Liver (tissue), 9 donors: ENCODE measurements around the gene C12orf54. TPM values are rescaled to one million over a fixed set of nuclear protein-coding genes. Genes with fewer than 3 reads are reported as not detected.

ENCODE experiments used
- DNase-seq: peaks from one replicate; pipeline ENCODE4 v3.0.0-alpha.2; 2017; ENCODE audit warnings: low spot score
- H3K27ac ChIP-seq, 2 donors: one replicate each; pipeline ENCODE4 v1.7.0; 2013; ENCODE audit warnings: inconsistent platforms in 2 of 2, low read length in 2 of 2, control low read depth in 1 of 2, low read depth in 1 of 2, mild to moderate bottlenecking in 1 of 2
- H3K27me3 ChIP-seq, 4 donors: one replicate each; pipeline versions ENCODE4 v1.6.1 to v1.7.0; 2013; ENCODE audit warnings: low read length in 3 of 4, inconsistent platforms in 1 of 4, mild to moderate bottlenecking in 1 of 4, moderate library complexity in 1 of 4; ENCODE audit not compliant: control insufficient read depth in 4 of 4, insufficient read depth in 4 of 4
- H3K36me3 ChIP-seq, 4 donors: one replicate each; pipeline versions ENCODE4 v1.6.1 to v1.7.0; 2013; ENCODE audit warnings: low read length in 3 of 4, mild to moderate bottlenecking in 3 of 4, low read depth in 1 of 4, moderate library complexity in 1 of 4; ENCODE audit not compliant: control insufficient read depth in 4 of 4, insufficient read depth in 3 of 4
- H3K4me1 ChIP-seq, 4 donors: one replicate each; pipeline versions ENCODE4 v1.6.1 to v1.7.0; 2013; ENCODE audit warnings: low read length in 3 of 4, mild to moderate bottlenecking in 3 of 4, moderate library complexity in 1 of 4; ENCODE audit not compliant: control insufficient read depth in 4 of 4, insufficient read depth in 4 of 4
- H3K4me3 ChIP-seq, 3 donors: one replicate each; pipeline versions ENCODE4 v1.6.1 to v1.7.0; 2013; ENCODE audit warnings: low read length in 3 of 3, control low read depth in 1 of 3, low read depth in 1 of 3, mild to moderate bottlenecking in 1 of 3
- H3K9ac ChIP-seq, 2 donors: one replicate each; pipeline ENCODE4 v1.7.0; 2013; ENCODE audit warnings: low read length in 2 of 2, mild to moderate bottlenecking in 2 of 2, moderate library complexity in 2 of 2, control low read depth in 1 of 2, low read depth in 1 of 2
- H3K9me3 ChIP-seq, 4 donors: one replicate each; pipeline versions ENCODE4 v1.6.1 to v1.7.0; 2013; ENCODE audit warnings: low read length in 3 of 4; ENCODE audit not compliant: control insufficient read depth in 4 of 4
- EGR1 ChIP-seq, 2 donors: IDR thresholded peaks; 2 replicates each; pipeline ENCODE4 v1.6.1; 2016 to 2018; ENCODE audit warnings: antibody characterized with exemption in 2 of 2, low read depth in 2 of 2
- FOXA1 ChIP-seq: IDR thresholded peaks from 2 replicates; pipeline ENCODE4 v1.6.1; 2016; ENCODE audit warnings: antibody characterized with exemption
- FOXA2 ChIP-seq: IDR thresholded peaks from 2 replicates; pipeline ENCODE4 v1.6.1; 2016; ENCODE audit warnings: antibody characterized with exemption
- GABPA ChIP-seq, 2 donors: IDR thresholded peaks in 1 of 2; conservative IDR thresholded peaks in 1 of 2; 2 replicates each; pipeline ENCODE4 v1.6.1; 2016; ENCODE audit warnings: antibody characterized with exemption in 2 of 2, mild to moderate bottlenecking in 1 of 2, moderate library complexity in 1 of 2
- HNF4A ChIP-seq, 2 donors: conservative IDR thresholded peaks; 2 replicates each; pipeline ENCODE4 v1.6.1; 2016; ENCODE audit warnings: antibody characterized with exemption in 2 of 2, mild to moderate bottlenecking in 2 of 2
- HNF4G ChIP-seq: IDR thresholded peaks from 2 replicates; pipeline ENCODE4 v1.6.1; 2016; ENCODE audit warnings: antibody characterized with exemption
- JUND ChIP-seq, 2 donors: IDR thresholded peaks; 2 replicates each; pipeline ENCODE4 v1.6.1; 2016; ENCODE audit warnings: antibody characterized with exemption in 2 of 2
- NR2F2 ChIP-seq: IDR thresholded peaks from 2 replicates; pipeline ENCODE4 v1.6.1; 2016; ENCODE audit warnings: antibody characterized with exemption
- RAD21 ChIP-seq, 2 donors: IDR thresholded peaks; 2 replicates each; pipeline ENCODE4 v1.6.1; 2016; ENCODE audit warnings: antibody characterized with exemption in 2 of 2, mild to moderate bottlenecking in 2 of 2
- RXRA ChIP-seq, 2 donors: IDR thresholded peaks; 2 replicates each; pipeline ENCODE4 v1.6.1; 2017 to 2018; ENCODE audit warnings: antibody characterized with exemption in 2 of 2, mild to moderate bottlenecking in 1 of 2
- SP1 ChIP-seq: IDR thresholded peaks from 2 replicates; pipeline ENCODE4 v1.6.1; 2018; ENCODE audit warnings: antibody characterized with exemption, mild to moderate bottlenecking
- TAF1 ChIP-seq: conservative IDR thresholded peaks from 2 replicates; pipeline ENCODE4 v1.6.1; 2016; ENCODE audit warnings: antibody characterized with exemption, mild to moderate bottlenecking
- YY1 ChIP-seq: IDR thresholded peaks from 2 replicates; pipeline ENCODE4 v1.6.1; 2016; ENCODE audit warnings: antibody characterized with exemption, mild to moderate bottlenecking
- WGBS: extraction: QIAGEN DNeasy Blood & Tissue Kit; methylation state at CpG from one replicate; pipeline ENCODE4 v1.1.7; 2013; 5-methylcytosine and 5-hydroxymethylcytosine counted together
- polyA plus RNA-seq, 2 donors: library from polyadenylated mRNA; stranded (reverse) in 1 of 2; unstranded in 1 of 2; fragments of 200-250 nt in 1 of 2; fragments of >200 nt in 1 of 2; fragmentation: Nextera tagmentation in 1 of 2; extraction: Ambion mirVana in 1 of 2; gene quantifications; one replicate each; pipeline versions ENCODE4 v1.2.1 to v1.2.3, GENCODE V29; 2013 to 2015
- total RNA-seq, 2 donors: library from RNA; depleted of rRNA; stranded (reverse); fragments of >200 nt; gene quantifications; one replicate each; pipeline ENCODE4 v1.2.3, GENCODE V29; 2014
- TF ChIP-seq, protein P1 (sequence below): IDR thresholded peaks from 2 replicates; pipeline ENCODE4 v1.6.1; 2016; ENCODE audit warnings: antibody characterized with exemption
- TF ChIP-seq, protein P2 (sequence below): fragments of 150-350 bp; IDR thresholded peaks from 2 replicates; pipeline ENCODE4 v1.5.1; 2017; ENCODE audit warnings: improper control_type of control experiment, low read depth, low read length; ENCODE audit not compliant: missing input control
- TF ChIP-seq, protein P3 (sequence below): IDR thresholded peaks from 2 replicates; pipeline ENCODE4 v1.6.1; 2016; ENCODE audit warnings: antibody characterized with exemption, mild to moderate bottlenecking
- TF ChIP-seq, protein P4 (sequence below): IDR thresholded peaks from 2 replicates; pipeline ENCODE4 v1.6.1; 2016; ENCODE audit warnings: antibody characterized with exemption
- TF ChIP-seq, protein P5 (sequence below): IDR thresholded peaks from 2 replicates; pipeline ENCODE4 v1.6.1; 2016; ENCODE audit warnings: antibody characterized with exemption
- donor health status: healthy.
- donor health status: healthy.
- donor health status: healthy.
- donor health status: healthy.
- donor health status: healthy.

C12orf54 gene
- total and polyA plus RNA-seq, 4 donors = not detected

DNA sequence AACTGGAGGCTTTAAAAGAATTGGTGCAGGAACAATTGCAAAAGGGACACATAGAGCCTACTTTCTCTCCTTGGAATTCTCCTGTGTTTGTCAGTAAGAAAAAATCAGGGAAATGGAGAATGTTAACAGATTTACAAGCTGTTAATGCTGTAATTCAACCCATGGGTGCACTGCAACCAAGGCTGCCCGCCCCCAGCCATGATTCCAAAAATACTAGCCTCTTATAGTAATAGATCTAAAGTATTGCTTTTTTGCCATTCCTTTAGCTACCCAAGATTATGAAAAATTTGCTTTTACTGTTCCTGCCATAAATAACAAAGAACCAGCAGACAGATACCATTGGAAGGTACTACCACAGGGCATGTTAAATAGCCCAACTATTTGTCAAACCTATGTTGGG lies 27.8 kb downstream of the C12orf54 start:
- TF ChIP-seq JUND (IDR thresholded peaks at IDR 0.05) (no peak), EGR1 (IDR thresholded peaks at IDR 0.05; ENCODE audit: low read depth in 2 of 2) (no peak), NR2F2 (no peak), FOXA2 (no peak), FOXA1 (no peak), RAD21 (IDR thresholded peaks at IDR 0.05) (no peak), SP1 (no peak), GABPA (IDR thresholded peaks at IDR 0.05 in 1 of 2, conservative IDR thresholded peaks at IDR 0.05 in 1 of 2) (no peak), HNF4A (conservative IDR thresholded peaks at IDR 0.05) (no peak)
- TF ChIP-seq, protein P1, sequence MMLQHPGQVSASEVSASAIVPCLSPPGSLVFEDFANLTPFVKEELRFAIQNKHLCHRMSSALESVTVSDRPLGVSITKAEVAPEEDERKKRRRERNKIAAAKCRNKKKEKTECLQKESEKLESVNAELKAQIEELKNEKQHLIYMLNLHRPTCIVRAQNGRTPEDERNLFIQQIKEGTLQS = no peak
- Histone ChIP-seq H3K27me3 (peaks cover 0 to 7% (median 0%) of the 10 kb centered on the region in 4 donors), H3K4me1 (no peaks in the 10 kb centered on the region), H3K36me3 (no peaks in the 10 kb centered on the region), H3K27ac (no peak overlapping the region), H3K9me3 (peaks cover 0 to 2% (median 0%) of the 10 kb centered on the region in 4 donors), H3K9ac (no peak overlapping the region), H3K4me3 (no peak overlapping the region)
- WGBS = 24% methylated on average over 1 of the region's 1 CpG
- DNase-seq = no peak

DNA sequence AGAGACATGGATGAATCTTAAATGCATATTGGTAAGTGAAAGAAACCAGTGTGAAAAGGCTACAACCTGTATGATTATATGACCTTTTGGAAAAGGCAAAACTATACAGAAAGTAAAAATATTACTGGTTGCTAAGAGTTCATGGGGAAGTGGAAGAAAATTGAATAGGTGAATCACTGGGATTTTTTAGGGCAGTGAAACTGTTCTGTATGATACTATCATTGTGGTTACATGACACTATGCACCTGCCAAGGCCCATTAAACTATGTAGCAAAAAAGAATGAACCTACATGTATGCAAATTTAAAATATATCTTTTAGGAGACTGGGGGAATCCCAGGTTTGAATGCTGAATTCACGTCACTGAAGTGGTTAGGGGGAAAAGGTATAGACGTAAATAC lies 30.6 kb downstream of the C12orf54 start:
- H3K4me1 ChIP-seq = no peaks in the 10 kb centered on the region
- DNase-seq = no peak
- no peaks in the 10 kb centered on the region for H3K36me3 ChIP-seq
- H3K4me3 ChIP-seq = no peak overlapping the region
- no peak for TF ChIP-seq FOXA1
- no peak for TF ChIP-seq GABPA (IDR thresholded peaks at IDR 0.05 in 1 of 2, conservative IDR thresholded peaks at IDR 0.05 in 1 of 2)
- TF ChIP-seq, protein P1 = no peak
- TF ChIP-seq RXRA (IDR thresholded peaks at IDR 0.05) = no peak
- TF ChIP-seq, protein P2, sequence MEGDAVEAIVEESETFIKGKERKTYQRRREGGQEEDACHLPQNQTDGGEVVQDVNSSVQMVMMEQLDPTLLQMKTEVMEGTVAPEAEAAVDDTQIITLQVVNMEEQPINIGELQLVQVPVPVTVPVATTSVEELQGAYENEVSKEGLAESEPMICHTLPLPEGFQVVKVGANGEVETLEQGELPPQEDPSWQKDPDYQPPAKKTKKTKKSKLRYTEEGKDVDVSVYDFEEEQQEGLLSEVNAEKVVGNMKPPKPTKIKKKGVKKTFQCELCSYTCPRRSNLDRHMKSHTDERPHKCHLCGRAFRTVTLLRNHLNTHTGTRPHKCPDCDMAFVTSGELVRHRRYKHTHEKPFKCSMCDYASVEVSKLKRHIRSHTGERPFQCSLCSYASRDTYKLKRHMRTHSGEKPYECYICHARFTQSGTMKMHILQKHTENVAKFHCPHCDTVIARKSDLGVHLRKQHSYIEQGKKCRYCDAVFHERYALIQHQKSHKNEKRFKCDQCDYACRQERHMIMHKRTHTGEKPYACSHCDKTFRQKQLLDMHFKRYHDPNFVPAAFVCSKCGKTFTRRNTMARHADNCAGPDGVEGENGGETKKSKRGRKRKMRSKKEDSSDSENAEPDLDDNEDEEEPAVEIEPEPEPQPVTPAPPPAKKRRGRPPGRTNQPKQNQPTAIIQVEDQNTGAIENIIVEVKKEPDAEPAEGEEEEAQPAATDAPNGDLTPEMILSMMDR = no peak
- TF ChIP-seq, protein P3, sequence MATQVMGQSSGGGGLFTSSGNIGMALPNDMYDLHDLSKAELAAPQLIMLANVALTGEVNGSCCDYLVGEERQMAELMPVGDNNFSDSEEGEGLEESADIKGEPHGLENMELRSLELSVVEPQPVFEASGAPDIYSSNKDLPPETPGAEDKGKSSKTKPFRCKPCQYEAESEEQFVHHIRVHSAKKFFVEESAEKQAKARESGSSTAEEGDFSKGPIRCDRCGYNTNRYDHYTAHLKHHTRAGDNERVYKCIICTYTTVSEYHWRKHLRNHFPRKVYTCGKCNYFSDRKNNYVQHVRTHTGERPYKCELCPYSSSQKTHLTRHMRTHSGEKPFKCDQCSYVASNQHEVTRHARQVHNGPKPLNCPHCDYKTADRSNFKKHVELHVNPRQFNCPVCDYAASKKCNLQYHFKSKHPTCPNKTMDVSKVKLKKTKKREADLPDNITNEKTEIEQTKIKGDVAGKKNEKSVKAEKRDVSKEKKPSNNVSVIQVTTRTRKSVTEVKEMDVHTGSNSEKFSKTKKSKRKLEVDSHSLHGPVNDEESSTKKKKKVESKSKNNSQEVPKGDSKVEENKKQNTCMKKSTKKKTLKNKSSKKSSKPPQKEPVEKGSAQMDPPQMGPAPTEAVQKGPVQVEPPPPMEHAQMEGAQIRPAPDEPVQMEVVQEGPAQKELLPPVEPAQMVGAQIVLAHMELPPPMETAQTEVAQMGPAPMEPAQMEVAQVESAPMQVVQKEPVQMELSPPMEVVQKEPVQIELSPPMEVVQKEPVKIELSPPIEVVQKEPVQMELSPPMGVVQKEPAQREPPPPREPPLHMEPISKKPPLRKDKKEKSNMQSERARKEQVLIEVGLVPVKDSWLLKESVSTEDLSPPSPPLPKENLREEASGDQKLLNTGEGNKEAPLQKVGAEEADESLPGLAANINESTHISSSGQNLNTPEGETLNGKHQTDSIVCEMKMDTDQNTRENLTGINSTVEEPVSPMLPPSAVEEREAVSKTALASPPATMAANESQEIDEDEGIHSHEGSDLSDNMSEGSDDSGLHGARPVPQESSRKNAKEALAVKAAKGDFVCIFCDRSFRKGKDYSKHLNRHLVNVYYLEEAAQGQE = no peak
- TF ChIP-seq, protein P4, sequence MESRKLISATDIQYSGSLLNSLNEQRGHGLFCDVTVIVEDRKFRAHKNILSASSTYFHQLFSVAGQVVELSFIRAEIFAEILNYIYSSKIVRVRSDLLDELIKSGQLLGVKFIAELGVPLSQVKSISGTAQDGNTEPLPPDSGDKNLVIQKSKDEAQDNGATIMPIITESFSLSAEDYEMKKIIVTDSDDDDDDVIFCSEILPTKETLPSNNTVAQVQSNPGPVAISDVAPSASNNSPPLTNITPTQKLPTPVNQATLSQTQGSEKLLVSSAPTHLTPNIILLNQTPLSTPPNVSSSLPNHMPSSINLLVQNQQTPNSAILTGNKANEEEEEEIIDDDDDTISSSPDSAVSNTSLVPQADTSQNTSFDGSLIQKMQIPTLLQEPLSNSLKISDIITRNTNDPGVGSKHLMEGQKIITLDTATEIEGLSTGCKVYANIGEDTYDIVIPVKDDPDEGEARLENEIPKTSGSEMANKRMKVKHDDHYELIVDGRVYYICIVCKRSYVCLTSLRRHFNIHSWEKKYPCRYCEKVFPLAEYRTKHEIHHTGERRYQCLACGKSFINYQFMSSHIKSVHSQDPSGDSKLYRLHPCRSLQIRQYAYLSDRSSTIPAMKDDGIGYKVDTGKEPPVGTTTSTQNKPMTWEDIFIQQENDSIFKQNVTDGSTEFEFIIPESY = no peak
- no peak for TF ChIP-seq SP1
- TF ChIP-seq HNF4A (conservative IDR thresholded peaks at IDR 0.05) = no peak
- TF ChIP-seq HNF4G = no peak
- no peak for TF ChIP-seq TAF1
- TF ChIP-seq RAD21 (IDR thresholded peaks at IDR 0.05) = no peak
- TF ChIP-seq YY1 = no peak
- no peak for TF ChIP-seq EGR1 (IDR thresholded peaks at IDR 0.05; ENCODE audit: low read depth in 2 of 2)
- TF ChIP-seq, protein P5, sequence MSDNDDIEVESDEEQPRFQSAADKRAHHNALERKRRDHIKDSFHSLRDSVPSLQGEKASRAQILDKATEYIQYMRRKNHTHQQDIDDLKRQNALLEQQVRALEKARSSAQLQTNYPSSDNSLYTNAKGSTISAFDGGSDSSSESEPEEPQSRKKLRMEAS = no peak
- no peak overlapping the region for H3K27ac ChIP-seq
- H3K9ac ChIP-seq = no peak overlapping the region
- 74% methylated on average over 2 of the region's 2 CpGs for WGBS
- peaks cover 0 to 2% (median 0%) of the 10 kb centered on the region in 4 donors for H3K9me3 ChIP-seq
- peaks cover 0 to 7% (median 0%) of the 10 kb centered on the region in 4 donors for H3K27me3 ChIP-seq
